Chondrocyte (in vitro differentiated cells): ENCODE results near the gene PRDM2. TPM values are rescaled to one million over a fixed set of nuclear protein-coding genes. Genes with fewer than 3 reads are reported as not detected.
A peak's percentile ranks its signal among the peaks of the same experiment; 100 is the strongest.

ENCODE experiments used
- DNase-seq: peaks from one replicate; pipeline ENCODE4 v3.0.0; 2021; ENCODE audit warnings: mixed read lengths, low spot score
- H3K27ac Mint-ChIP-seq: one replicate; pipeline ENCODE4 v1.8.0; 2021; ENCODE audit warnings: mild to moderate bottlenecking, moderate library complexity, mixed read lengths; ENCODE audit not compliant: unreplicated experiment
- H3K27me3 Mint-ChIP-seq: 2 replicates; pipeline ENCODE4 v1.8.0; 2021; ENCODE audit warnings: low read depth, mixed read lengths
- H3K36me3 Mint-ChIP-seq: 2 replicates; pipeline ENCODE4 v1.8.0; 2021; ENCODE audit warnings: low read depth, mixed read lengths
- H3K4me1 Mint-ChIP-seq: 2 replicates; pipeline ENCODE4 v1.8.0; 2021; ENCODE audit warnings: low read depth, mild to moderate bottlenecking, mixed read lengths
- H3K4me3 Mint-ChIP-seq: one replicate; pipeline ENCODE4 v1.8.0; 2021; ENCODE audit warnings: mild to moderate bottlenecking, moderate library complexity, mixed read lengths; ENCODE audit not compliant: unreplicated experiment
- H3K9me3 Mint-ChIP-seq: 2 replicates; pipeline ENCODE4 v1.8.0; 2021; ENCODE audit warnings: low read depth, mixed read lengths
- CTCF ChIP-seq: fragments of 200-600 bp; sonication (generic); IDR thresholded peaks from 2 replicates; pipeline ENCODE4 v1.5.0; 2021; ENCODE audit warnings: antibody characterized with exemption, mild to moderate bottlenecking, moderate library complexity
- total RNA-seq: library from RNA; stranded (reverse); gene quantifications from 3 replicates; pipeline ENCODE4 v1.2.1, GENCODE V29; 2021

Gene PRDM2
- total RNA-seq, 1 donor from 2014 or later: 36.8 TPM

DNA sequence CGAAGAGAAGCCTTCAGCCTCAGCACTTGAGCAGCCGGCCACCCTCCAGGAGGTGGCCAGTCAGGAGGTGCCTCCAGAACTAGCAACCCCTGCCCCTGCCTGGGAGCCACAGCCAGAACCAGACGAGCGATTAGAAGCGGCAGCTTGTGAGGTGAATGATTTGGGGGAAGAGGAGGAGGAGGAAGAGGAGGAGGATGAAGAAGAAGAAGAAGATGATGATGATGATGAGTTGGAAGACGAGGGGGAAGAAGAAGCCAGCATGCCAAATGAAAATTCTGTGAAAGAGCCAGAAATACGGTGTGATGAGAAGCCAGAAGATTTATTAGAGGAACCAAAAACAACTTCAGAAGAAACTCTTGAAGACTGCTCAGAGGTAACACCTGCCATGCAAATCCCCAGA is 78.4 kb downstream of the PRDM2 start:
- Mint-ChIP-seq H3K4me3 (no peak overlapping the region), H3K9me3 (no peaks in the 10 kb centered on the region), H3K27me3 (no peaks in the 10 kb centered on the region), H3K27ac (no peak overlapping the region), H3K4me1 (peaks cover 48% of the 10 kb centered on the region), H3K36me3 (peaks cover 21% of the 10 kb centered on the region)
- no peak for DNase-seq
- TF ChIP-seq CTCF: no peak

DNA sequence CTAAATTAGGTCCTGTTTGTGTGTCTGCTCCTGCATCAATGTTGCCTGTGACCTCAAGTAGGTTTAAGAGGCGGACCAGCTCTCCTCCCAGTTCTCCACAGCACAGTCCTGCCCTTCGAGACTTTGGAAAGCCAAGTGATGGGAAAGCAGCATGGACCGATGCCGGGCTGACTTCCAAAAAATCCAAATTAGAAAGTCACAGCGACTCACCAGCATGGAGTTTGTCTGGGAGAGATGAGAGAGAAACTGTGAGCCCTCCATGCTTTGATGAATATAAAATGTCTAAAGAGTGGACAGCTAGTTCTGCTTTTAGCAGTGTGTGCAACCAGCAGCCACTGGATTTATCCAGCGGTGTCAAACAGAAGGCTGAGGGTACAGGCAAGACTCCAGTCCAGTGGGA is 79.9 kb downstream of the PRDM2 start:
- H3K4me3 Mint-ChIP-seq: no peak overlapping the region
- H3K27me3 Mint-ChIP-seq: no peaks in the 10 kb centered on the region
- DNase-seq: no peak
- H3K4me1 Mint-ChIP-seq: peaks cover 55% of the 10 kb centered on the region
- peaks cover 20% of the 10 kb centered on the region for H3K36me3 Mint-ChIP-seq
- no peak for TF ChIP-seq CTCF
- no peaks in the 10 kb centered on the region for H3K9me3 Mint-ChIP-seq
- H3K27ac Mint-ChIP-seq: no peak overlapping the region

DNA sequence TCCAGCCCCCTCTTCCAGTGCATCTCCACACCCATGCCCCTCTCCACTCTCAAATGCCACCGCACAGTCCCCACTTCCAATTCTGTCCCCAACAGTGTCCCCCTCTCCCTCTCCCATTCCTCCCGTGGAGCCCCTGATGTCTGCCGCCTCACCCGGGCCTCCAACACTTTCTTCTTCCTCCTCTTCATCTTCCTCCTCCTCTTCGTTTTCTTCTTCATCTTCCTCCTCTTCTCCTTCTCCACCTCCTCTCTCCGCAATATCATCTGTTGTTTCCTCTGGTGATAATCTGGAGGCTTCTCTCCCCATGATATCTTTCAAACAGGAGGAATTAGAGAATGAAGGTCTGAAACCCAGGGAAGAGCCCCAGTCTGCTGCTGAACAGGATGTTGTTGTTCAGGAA is 80.8 kb downstream of the PRDM2 start:
- H3K4me3 Mint-ChIP-seq: no peak overlapping the region
- H3K36me3 Mint-ChIP-seq: peaks cover 20% of the 10 kb centered on the region
- H3K27ac Mint-ChIP-seq: peak overlapping the region; percentile 60
- DNase-seq: no peak
- no peaks in the 10 kb centered on the region for H3K27me3 Mint-ChIP-seq
- peaks cover 61% of the 10 kb centered on the region for H3K4me1 Mint-ChIP-seq
- no peak for TF ChIP-seq CTCF
- no peaks in the 10 kb centered on the region for H3K9me3 Mint-ChIP-seq

DNA sequence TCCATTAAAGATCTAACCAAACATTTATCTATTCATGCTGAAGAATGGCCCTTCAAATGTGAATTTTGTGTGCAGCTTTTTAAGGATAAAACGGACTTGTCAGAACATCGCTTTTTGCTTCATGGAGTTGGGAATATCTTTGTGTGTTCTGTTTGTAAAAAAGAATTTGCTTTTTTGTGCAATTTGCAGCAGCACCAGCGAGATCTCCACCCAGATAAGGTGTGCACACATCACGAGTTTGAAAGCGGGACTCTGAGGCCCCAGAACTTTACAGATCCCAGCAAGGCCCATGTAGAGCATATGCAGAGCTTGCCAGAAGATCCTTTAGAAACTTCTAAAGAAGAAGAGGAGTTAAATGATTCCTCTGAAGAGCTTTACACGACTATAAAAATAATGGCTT is 81.2 kb downstream of the PRDM2 start:
- H3K4me1 Mint-ChIP-seq: peaks cover 65% of the 10 kb centered on the region
- no peak overlapping the region for H3K4me3 Mint-ChIP-seq
- no peak for TF ChIP-seq CTCF
- no peak for DNase-seq
- H3K27me3 Mint-ChIP-seq: no peaks in the 10 kb centered on the region
- H3K27ac Mint-ChIP-seq: peak overlapping the region; percentile 46
- H3K36me3 Mint-ChIP-seq: peaks cover 21% of the 10 kb centered on the region
- H3K9me3 Mint-ChIP-seq: no peaks in the 10 kb centered on the region

- H3K27ac Mint-ChIP-seq: peak overlapping the region; percentile 94
- no peak for DNase-seq
- peaks cover 66% of the 10 kb centered on the region for H3K4me1 Mint-ChIP-seq
- peaks cover 22% of the 10 kb centered on the region for H3K36me3 Mint-ChIP-seq
- no peaks in the 10 kb centered on the region for H3K9me3 Mint-ChIP-seq
- peak overlapping the region; percentile 5 for H3K4me3 Mint-ChIP-seq
- H3K27me3 Mint-ChIP-seq: no peaks in the 10 kb centered on the region
- no peak for TF ChIP-seq CTCF
These were observed 82.1 kb downstream of the PRDM2 start for GRCh38 chr1:13781907-13782633.
